NCI-H1930 (cell line): ENCODE data around the gene LIPA.

Experiments used
- DNase-seq, 2 experiments: peaks; one replicate each; lab custom pipeline; 2025; lab: John Stamatoyannopoulos, UW

LIPA gene

DNA sequence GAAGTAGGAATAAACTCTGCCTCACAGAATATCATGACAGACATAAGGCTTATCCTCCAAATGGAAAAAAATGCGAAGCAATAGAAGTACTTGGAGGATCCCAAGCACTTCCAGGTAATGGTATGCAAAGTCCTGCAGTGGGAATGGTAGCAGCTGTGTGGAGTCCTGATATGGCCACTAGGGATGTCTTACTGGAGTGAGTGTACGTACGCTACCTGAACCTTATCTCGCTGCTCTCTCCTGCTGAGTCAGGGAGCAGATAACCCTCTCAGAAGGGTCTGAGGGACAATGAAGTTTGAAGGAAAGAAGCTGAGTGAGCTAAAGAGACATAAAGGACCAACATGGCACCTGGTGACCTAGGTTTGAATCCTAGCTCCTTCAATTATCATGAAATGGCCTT lies 86.7 kb downstream of the LIPA start:
- no peak for DNase-seq

DNA sequence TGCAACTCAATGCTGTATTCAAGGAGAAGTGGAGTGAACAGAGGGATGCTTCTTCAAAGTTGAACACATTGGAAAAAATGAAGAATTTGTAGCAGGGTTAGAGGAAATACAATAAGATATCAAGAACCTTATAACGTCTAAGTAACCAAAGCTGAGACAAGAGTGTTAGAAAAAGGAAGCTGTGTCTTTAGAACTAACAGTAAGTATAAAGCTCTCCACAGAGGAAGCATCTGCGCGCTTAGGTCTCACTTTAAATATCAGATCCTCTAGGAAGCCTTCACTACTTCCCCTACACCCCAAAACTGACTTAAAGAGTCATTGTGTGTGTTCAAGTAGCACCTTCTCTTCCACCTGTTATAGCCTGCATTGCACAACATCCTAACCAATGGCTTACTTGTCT lies 87.5 kb downstream of the LIPA start:
- DNase-seq = no peak
